OCI-LY7 (cell line): ENCODE measurements around the gene PARD3B.

Source experiments
- CTCF ChIP-seq: fragments of 200-600 bp; sonication (generic); conservative IDR thresholded peaks from 2 replicates; pipeline ENCODE4 v1.5.1; 2014; ENCODE audit warnings: mild to moderate bottlenecking, antibody characterized with exemption, low read length, moderate library complexity, mixed read lengths
- EZH2phosphoT487 ChIP-seq: fragments of 200-600 bp; sonication (generic); IDR thresholded peaks from 2 replicates; pipeline ENCODE4 v1.6.1; 2018; ENCODE audit warnings: low read depth, borderline replicate concordance, mild to moderate bottlenecking, mixed run types, antibody characterized with exemption, low read length, moderate library complexity, mixed read lengths

- TF ChIP-seq EZH2phosphoT487 (no peak), CTCF (no peak)
These were observed 400.1 kb downstream of the PARD3B start for GRCh38 chr2:204945376-204945775.
